Stomach (tissue), 4 donors: ENCODE data around the gene BDNF.
"Not testable (repeated sequence)": the region's sequence is repeated elsewhere in the genome, so short reads cannot be mapped to it uniquely, and the experiment has no call there.

Source experiments
- CTCF ChIP-seq, 7 experiments: fragments of 450-650 bp in 4 of 7; fragments of 200-600 bp in 3 of 7; sonication (generic) in 3 of 7; IDR thresholded peaks; one replicate each; pipeline ENCODE4 v1.5.1; 2016 to 2019; ENCODE audit warnings: antibody characterized with exemption in 7 of 7, control low read depth in 2 of 7, mild to moderate bottlenecking in 1 of 7
- POLR2AphosphoS5 ChIP-seq, 3 donors: sonication (generic); formaldehyde crosslinking; IDR thresholded peaks; one replicate each; pipeline ENCODE4 v1.6.1; 2016; ENCODE audit warnings: antibody characterized with exemption in 3 of 3

- not testable (repeated sequence) for TF ChIP-seq POLR2AphosphoS5, CTCF (IDR thresholded peaks at IDR 0.05)
These were observed 65.5 kb downstream of the BDNF start for GRCh38 chr11:27634776-27635175.
